Measurements from ENCODE around the gene IDH2. TPM values are rescaled to one million over a fixed set of nuclear protein-coding genes. Genes with fewer than 3 reads are reported as not detected.

Gene IDH2
- total RNA-seq, 1 experiment from 2014 or later: 93.4 TPM

GRCh38 chr15:90062973-90063769 lies 39.1 kb downstream of the IDH2 start:
- Histone ChIP-seq H2AFZ (ENCODE audit: low read length) (no peak overlapping the region), H3K4me1 (ENCODE audit: low read length) (peaks cover 60% of the 10 kb centered on the region), H3K9ac (ENCODE audit: low read length) (peak overlapping the region; percentile 72)

GRCh38 chr15:90062462-90062932 lies 39.8 kb downstream of the IDH2 start:
- peak overlapping the region; percentile 72 for H3K9ac ChIP-seq (ENCODE audit: low read length)
- peak overlapping the region; percentile 44; the same call in 1 of the 2 replicates for H3K4me3 ChIP-seq (ENCODE audit: low read length)
- H3K27me3 ChIP-seq (ENCODE audit: low read length): no peaks in the 10 kb centered on the region
- peak overlapping the region; percentile 65 for H3K4me2 ChIP-seq (ENCODE audit: low read depth, low read length, poor library complexity, severe bottlenecking)
- no peaks in the 10 kb centered on the region for H3K9me2 ChIP-seq (replicated peaks; ENCODE audit: insufficient read depth, low read length)
- H3K79me2 ChIP-seq (ENCODE audit: low read length): peaks cover 48% of the 10 kb centered on the region
- H2AFZ ChIP-seq (ENCODE audit: low read length): no peak overlapping the region
- DNase-seq: peak; percentile 68
- H3K27ac ChIP-seq (ENCODE audit: low read length): peak overlapping the region; percentile 92
- no peaks in the 10 kb centered on the region for H3K36me3 ChIP-seq (ENCODE audit: insufficient read depth, low read length)
- H3K4me1 ChIP-seq (ENCODE audit: low read length): peaks cover 67% of the 10 kb centered on the region
- H4K20me1 ChIP-seq (ENCODE audit: insufficient read depth, low read depth, low read length): no peaks in the 10 kb centered on the region
- no peaks in the 10 kb centered on the region for H3K9me3 ChIP-seq (ENCODE audit: low read length)

More at GRCh38 chr15:90062973-90063769, 39.1 kb downstream of the IDH2 start:
- no peak for DNase-seq
- Histone ChIP-seq H3K9me2 (replicated peaks; ENCODE audit: insufficient read depth, low read length) (no peaks in the 10 kb centered on the region), H3K27me3 (ENCODE audit: low read length) (no peaks in the 10 kb centered on the region), H4K20me1 (ENCODE audit: insufficient read depth, low read depth, low read length) (no peaks in the 10 kb centered on the region), H3K4me3 (ENCODE audit: low read length) (no peak overlapping the region), H3K36me3 (ENCODE audit: insufficient read depth, low read length) (no peaks in the 10 kb centered on the region; the same call in 1 of the 2 replicates), H3K9me3 (ENCODE audit: low read length) (no peaks in the 10 kb centered on the region), H3K4me2 (ENCODE audit: low read depth, low read length, poor library complexity, severe bottlenecking) (no peak overlapping the region), H3K79me2 (ENCODE audit: low read length) (peaks cover 48% of the 10 kb centered on the region), H3K27ac (ENCODE audit: low read length) (peak overlapping the region; percentile 92)

GRCh38 chr15:90062023-90062442 lies 40.2 kb downstream of the IDH2 start:
- H3K9me3 ChIP-seq (ENCODE audit: low read length): no peaks in the 10 kb centered on the region
- peak overlapping the region; percentile 44; the same call in 1 of the 2 replicates for H3K4me3 ChIP-seq (ENCODE audit: low read length)
- peak; percentile 90 for DNase-seq
- peaks cover 71% of the 10 kb centered on the region for H3K4me1 ChIP-seq (ENCODE audit: low read length)
- no peaks in the 10 kb centered on the region for H3K36me3 ChIP-seq (ENCODE audit: insufficient read depth, low read length)
- no peaks in the 10 kb centered on the region for H4K20me1 ChIP-seq (ENCODE audit: insufficient read depth, low read depth, low read length)
- H3K9ac ChIP-seq (ENCODE audit: low read length): peak overlapping the region; percentile 72
- peak overlapping the region; percentile 65 for H3K4me2 ChIP-seq (ENCODE audit: low read depth, low read length, poor library complexity, severe bottlenecking)
- no peak overlapping the region for H2AFZ ChIP-seq (ENCODE audit: low read length)
- H3K27me3 ChIP-seq (ENCODE audit: low read length): no peaks in the 10 kb centered on the region
- H3K9me2 ChIP-seq (replicated peaks; ENCODE audit: insufficient read depth, low read length): no peaks in the 10 kb centered on the region
- H3K27ac ChIP-seq (ENCODE audit: low read length): peak overlapping the region; percentile 92
- peaks cover 51% of the 10 kb centered on the region for H3K79me2 ChIP-seq (ENCODE audit: low read length)

GRCh38 chr15:90060797-90061196 lies 41.5 kb downstream of the IDH2 start:
- Histone ChIP-seq H3K9me2 (replicated peaks; ENCODE audit: insufficient read depth, low read length) (no peaks in the 10 kb centered on the region), H3K79me2 (ENCODE audit: low read length) (peaks cover 59% of the 10 kb centered on the region), H3K36me3 (ENCODE audit: insufficient read depth, low read length) (no peaks in the 10 kb centered on the region), H4K20me1 (ENCODE audit: insufficient read depth, low read depth, low read length) (no peaks in the 10 kb centered on the region), H3K27ac (ENCODE audit: low read length) (peak overlapping the region; percentile 92), H3K9ac (ENCODE audit: low read length) (peak overlapping the region; percentile 72), H3K4me1 (ENCODE audit: low read length) (peaks cover 80% of the 10 kb centered on the region), H3K4me3 (ENCODE audit: low read length) (no peak overlapping the region; the same call in 1 of the 2 replicates), H3K27me3 (ENCODE audit: low read length) (no peaks in the 10 kb centered on the region), H2AFZ (ENCODE audit: low read length) (no peak overlapping the region), H3K4me2 (ENCODE audit: low read depth, low read length, poor library complexity, severe bottlenecking) (peak overlapping the region; percentile 65), H3K9me3 (ENCODE audit: low read length) (no peaks in the 10 kb centered on the region)
- DNase-seq: no peak

GRCh38 chr15:90059208-90059985 lies 42.9 kb downstream of the IDH2 start:
- no peaks in the 10 kb centered on the region for H3K9me3 ChIP-seq (ENCODE audit: low read length)
- H3K4me2 ChIP-seq (ENCODE audit: low read depth, low read length, poor library complexity, severe bottlenecking): peak overlapping the region; percentile 62

GRCh38 chr15:90058775-90059174 lies 43.5 kb downstream of the IDH2 start:
- Histone ChIP-seq H3K9ac (ENCODE audit: low read length) (peak overlapping the region; percentile 71), H4K20me1 (ENCODE audit: insufficient read depth, low read depth, low read length) (no peaks in the 10 kb centered on the region), H3K36me3 (ENCODE audit: insufficient read depth, low read length) (no peaks in the 10 kb centered on the region), H3K27ac (ENCODE audit: low read length) (peak overlapping the region; percentile 92), H3K9me3 (ENCODE audit: low read length) (no peaks in the 10 kb centered on the region), H2AFZ (ENCODE audit: low read length) (no peak overlapping the region), H3K79me2 (ENCODE audit: low read length) (peaks cover 74% of the 10 kb centered on the region), H3K4me3 (ENCODE audit: low read length) (peak overlapping the region; percentile 42), H3K4me1 (ENCODE audit: low read length) (peaks cover 81% of the 10 kb centered on the region), H3K9me2 (replicated peaks; ENCODE audit: insufficient read depth, low read length) (no peaks in the 10 kb centered on the region), H3K4me2 (ENCODE audit: low read depth, low read length, poor library complexity, severe bottlenecking) (peak overlapping the region; percentile 62), H3K27me3 (ENCODE audit: low read length) (no peaks in the 10 kb centered on the region)
- DNase-seq: peak; percentile 76

More at GRCh38 chr15:90059208-90059985, 42.9 kb downstream of the IDH2 start:
- H2AFZ ChIP-seq (ENCODE audit: low read length): no peak overlapping the region
- H3K27me3 ChIP-seq (ENCODE audit: low read length): no peaks in the 10 kb centered on the region
- no peaks in the 10 kb centered on the region for H4K20me1 ChIP-seq (ENCODE audit: insufficient read depth, low read depth, low read length)
- peak; percentile 97 for DNase-seq
- H3K9ac ChIP-seq (ENCODE audit: low read length): peak overlapping the region; percentile 71
- H3K4me3 ChIP-seq (ENCODE audit: low read length): peak overlapping the region; percentile 42
- H3K36me3 ChIP-seq (ENCODE audit: insufficient read depth, low read length): no peaks in the 10 kb centered on the region
- H3K27ac ChIP-seq (ENCODE audit: low read length): peak overlapping the region; percentile 92
- peaks cover 71% of the 10 kb centered on the region for H3K79me2 ChIP-seq (ENCODE audit: low read length)
- no peaks in the 10 kb centered on the region for H3K9me2 ChIP-seq (replicated peaks; ENCODE audit: insufficient read depth, low read length)
- H3K4me1 ChIP-seq (ENCODE audit: low read length): peaks cover 83% of the 10 kb centered on the region

GRCh38 chr15:90058308-90058707 lies 44.0 kb downstream of the IDH2 start:
- peak; percentile 89 for DNase-seq
- no peaks in the 10 kb centered on the region for H4K20me1 ChIP-seq (ENCODE audit: insufficient read depth, low read depth, low read length)
- no peaks in the 10 kb centered on the region for H3K36me3 ChIP-seq (ENCODE audit: insufficient read depth, low read length)
- H3K9me3 ChIP-seq (ENCODE audit: low read length): no peaks in the 10 kb centered on the region
- H3K79me2 ChIP-seq (ENCODE audit: low read length): peaks cover 74% of the 10 kb centered on the region
- H3K4me2 ChIP-seq (ENCODE audit: low read depth, low read length, poor library complexity, severe bottlenecking): peak overlapping the region; percentile 62
- H3K4me1 ChIP-seq (ENCODE audit: low read length): peaks cover 79% of the 10 kb centered on the region
- H3K27me3 ChIP-seq (ENCODE audit: low read length): no peaks in the 10 kb centered on the region
- peak overlapping the region; percentile 65 for H3K4me3 ChIP-seq (ENCODE audit: low read length)
- peak overlapping the region; percentile 92 for H3K27ac ChIP-seq (ENCODE audit: low read length)
- no peak overlapping the region for H2AFZ ChIP-seq (ENCODE audit: low read length)
- H3K9me2 ChIP-seq (replicated peaks; ENCODE audit: insufficient read depth, low read length): no peaks in the 10 kb centered on the region
- peak overlapping the region; percentile 71 for H3K9ac ChIP-seq (ENCODE audit: low read length)

GRCh38 chr15:90056529-90056928 lies 45.7 kb downstream of the IDH2 start:
- H3K9me2 ChIP-seq (replicated peaks; ENCODE audit: insufficient read depth, low read length): no peaks in the 10 kb centered on the region
- no peaks in the 10 kb centered on the region for H3K36me3 ChIP-seq (ENCODE audit: insufficient read depth, low read length)
- peaks cover 61% of the 10 kb centered on the region for H3K4me1 ChIP-seq (ENCODE audit: low read length)
- peak overlapping the region; percentile 92 for H3K27ac ChIP-seq (ENCODE audit: low read length)
- H3K27me3 ChIP-seq (ENCODE audit: low read length): no peaks in the 10 kb centered on the region
- no peak for DNase-seq
- H3K79me2 ChIP-seq (ENCODE audit: low read length): peaks cover 72% of the 10 kb centered on the region
- no peaks in the 10 kb centered on the region for H4K20me1 ChIP-seq (ENCODE audit: insufficient read depth, low read depth, low read length)
- H2AFZ ChIP-seq (ENCODE audit: low read length): no peak overlapping the region
- no peak overlapping the region for H3K4me3 ChIP-seq (ENCODE audit: low read length)
- 0 out of 2 replicates have a peak overlapping the region, but pooled peaks have one; percentile 29 for H3K9ac ChIP-seq (ENCODE audit: low read length)
- no peaks in the 10 kb centered on the region for H3K9me3 ChIP-seq (ENCODE audit: low read length)
- H3K4me2 ChIP-seq (ENCODE audit: low read depth, low read length, poor library complexity, severe bottlenecking): no peak overlapping the region
